GM21367 (cell line): ENCODE results near the gene IRAK2.

Experiments
- ATAC-seq: cut with Tn5 transposase; IDR thresholded peaks from one replicate; pipeline ENCODE4 v1.9.1; 2021; ENCODE audit not compliant: unreplicated experiment

Gene IRAK2

GRCh38 chr3:10223676-10224639 lies 59.2 kb downstream of the IRAK2 start:
- ATAC-seq = peak; percentile 58

DNA sequence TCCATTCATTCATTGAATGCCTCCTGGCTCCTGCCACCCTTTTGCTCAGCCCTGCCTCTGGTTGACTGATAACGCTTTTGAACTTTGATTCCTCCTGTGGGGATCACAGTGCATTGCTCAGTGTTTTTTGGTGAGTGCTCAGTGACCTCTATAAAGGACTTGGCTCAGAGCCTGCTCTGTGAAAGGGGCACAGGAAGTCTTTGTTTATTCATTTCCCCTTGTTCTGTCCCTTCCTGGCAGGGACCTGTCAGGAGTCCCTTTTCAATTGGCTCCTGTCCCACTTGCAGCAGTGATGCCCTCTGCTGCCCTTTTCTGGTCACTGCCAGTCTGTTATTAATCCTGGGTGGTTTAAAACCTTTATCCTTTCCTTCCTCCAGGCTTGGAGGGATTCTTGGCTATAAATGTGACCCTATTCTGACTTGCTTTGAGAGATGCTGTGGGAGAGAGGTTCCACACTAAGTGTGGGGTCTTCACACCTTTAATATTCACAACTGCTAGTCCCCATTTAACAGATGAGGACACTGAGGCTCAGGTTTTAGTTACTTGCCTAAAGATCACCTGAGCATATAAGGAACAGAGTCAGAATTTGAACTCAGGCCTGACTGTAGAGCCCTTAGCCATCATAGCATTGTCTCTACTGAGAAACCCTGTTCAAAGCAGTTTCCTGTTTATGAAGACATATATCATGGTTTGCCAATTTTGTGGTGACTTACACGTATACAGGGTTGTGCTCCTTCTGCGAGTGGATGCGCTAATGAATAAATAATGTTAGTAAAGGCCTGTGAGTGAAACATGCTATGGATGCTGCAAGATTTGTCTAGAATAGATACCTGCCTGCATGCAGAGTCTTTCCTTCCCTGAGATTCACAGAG lies 60.3 kb downstream of the IRAK2 start:
- ATAC-seq = no peak

- no peak for ATAC-seq
Observed at GRCh38 chr3:10226293-10226692, 61.6 kb downstream of the IRAK2 start.

GRCh38 chr3:10228248-10228950 lies 63.7 kb downstream of the IRAK2 start:
- no peak for ATAC-seq

GRCh38 chr3:10229576-10229975 lies 64.9 kb downstream of the IRAK2 start:
- no peak for ATAC-seq

GRCh38 chr3:10232137-10232536 lies 67.4 kb downstream of the IRAK2 start:
- no peak for ATAC-seq

DNA sequence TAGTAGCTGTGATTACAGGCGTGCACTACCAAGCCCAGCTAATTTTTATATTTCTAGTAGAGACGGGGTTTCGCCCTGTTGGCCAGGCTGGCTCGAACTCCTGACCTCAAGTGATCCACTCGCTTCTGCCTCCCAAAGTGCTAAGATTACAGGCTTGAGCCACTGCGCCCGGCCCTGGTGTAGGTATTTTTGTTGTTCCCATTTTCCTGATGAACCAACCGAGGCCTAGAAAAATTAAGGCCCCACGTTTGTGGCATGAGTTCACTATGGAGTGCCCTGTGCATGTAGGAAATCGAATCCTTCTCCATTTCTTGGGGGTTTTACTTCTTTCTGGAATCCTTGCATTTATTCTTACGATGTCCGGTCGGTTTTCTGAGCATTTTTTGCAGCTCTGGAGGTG lies 69.3 kb downstream of the IRAK2 start:
- no peak for ATAC-seq

GRCh38 chr3:10234526-10235230 lies 70.0 kb downstream of the IRAK2 start:
- ATAC-seq = no peak

- no peak for ATAC-seq
Observed at GRCh38 chr3:10235551-10235950, 70.8 kb downstream of the IRAK2 start.

DNA sequence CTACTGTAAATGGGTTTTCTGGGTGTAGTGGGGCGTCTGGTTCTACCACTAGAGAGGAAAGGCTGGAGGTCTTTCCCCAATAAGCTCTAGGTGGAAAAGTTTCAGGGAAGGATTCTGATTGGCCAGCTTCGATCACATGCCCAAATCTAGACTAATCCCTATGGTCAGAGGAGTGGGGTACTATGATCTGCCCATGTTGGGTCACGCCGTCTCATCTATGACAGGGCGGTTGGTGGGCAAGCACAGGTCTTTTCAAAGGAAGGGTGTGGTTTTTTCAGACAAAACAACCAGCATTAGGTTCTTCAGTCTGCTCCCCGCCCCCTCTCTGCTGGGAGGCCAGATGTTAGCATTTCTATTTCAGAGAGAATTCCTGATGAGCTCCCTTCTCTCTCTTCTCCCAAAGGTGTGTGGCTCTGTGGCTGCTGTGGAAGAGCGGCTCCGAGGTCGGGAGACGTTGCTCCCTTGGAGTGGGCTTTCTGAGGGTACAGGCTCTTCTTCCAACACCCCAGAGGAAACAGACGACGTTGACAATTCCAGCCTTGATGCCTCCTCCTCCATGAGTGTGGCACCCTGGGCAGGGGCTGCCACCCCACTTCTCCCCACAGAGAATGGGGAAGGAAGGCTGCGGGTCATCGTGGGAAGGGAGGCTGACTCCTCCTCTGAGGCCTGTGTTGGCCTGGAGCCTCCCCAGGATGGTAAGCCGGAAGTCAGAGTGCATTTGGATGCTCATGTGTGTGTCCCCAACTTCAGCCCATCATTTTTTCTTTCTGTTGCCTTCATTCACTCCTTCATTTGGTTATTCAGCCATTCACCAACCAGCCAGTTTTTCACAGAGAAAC lies 73.8 kb downstream of the IRAK2 start:
- no peak for ATAC-seq

DNA sequence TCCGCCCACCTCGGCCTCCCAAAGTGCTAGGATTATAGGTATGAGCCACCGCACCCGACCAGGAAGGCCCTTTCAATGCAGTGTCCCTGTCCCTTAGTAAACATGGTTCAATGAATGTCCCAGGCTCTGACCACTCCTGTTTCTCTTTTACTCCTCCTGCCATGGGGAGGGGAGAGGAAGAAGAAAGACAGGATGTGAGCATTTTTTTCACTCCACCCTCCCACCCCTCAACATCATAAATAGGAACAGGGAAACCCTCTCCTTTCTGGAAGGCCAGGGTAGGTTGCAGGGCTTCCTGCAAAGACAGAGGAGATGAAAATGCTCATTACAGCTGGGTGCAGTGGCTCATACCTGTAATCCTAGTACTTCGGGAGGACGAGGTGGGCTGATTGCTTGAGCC lies 76.1 kb downstream of the IRAK2 start:
- no peak for ATAC-seq

- no peak for ATAC-seq
Observed at GRCh38 chr3:10242182-10243065, 77.7 kb downstream of the IRAK2 start.

DNA sequence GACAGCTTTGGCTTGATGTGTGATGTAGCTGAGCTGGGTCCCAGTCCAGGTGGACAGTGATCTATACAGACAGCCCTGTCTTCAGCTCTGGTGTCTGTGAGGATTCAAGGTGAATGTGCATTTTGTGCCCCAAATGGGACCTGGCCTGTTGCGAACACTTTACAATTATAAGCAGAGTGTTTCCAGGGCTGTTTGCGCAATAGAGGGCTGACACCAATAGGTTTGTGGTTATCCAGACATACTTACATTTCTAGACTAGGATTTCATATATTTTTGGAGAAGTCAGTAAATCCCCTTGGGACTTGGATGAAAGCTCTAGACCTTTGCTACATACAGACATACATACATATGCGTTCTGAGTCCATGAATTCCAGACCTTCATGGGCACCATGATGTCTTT lies 79.3 kb downstream of the IRAK2 start:
- ATAC-seq = no peak

GRCh38 chr3:10245081-10245712 lies 80.5 kb downstream of the IRAK2 start:
- ATAC-seq = no peak

- no peak for ATAC-seq
Observed at GRCh38 chr3:10247679-10248183, 83.0 kb downstream of the IRAK2 start.

DNA sequence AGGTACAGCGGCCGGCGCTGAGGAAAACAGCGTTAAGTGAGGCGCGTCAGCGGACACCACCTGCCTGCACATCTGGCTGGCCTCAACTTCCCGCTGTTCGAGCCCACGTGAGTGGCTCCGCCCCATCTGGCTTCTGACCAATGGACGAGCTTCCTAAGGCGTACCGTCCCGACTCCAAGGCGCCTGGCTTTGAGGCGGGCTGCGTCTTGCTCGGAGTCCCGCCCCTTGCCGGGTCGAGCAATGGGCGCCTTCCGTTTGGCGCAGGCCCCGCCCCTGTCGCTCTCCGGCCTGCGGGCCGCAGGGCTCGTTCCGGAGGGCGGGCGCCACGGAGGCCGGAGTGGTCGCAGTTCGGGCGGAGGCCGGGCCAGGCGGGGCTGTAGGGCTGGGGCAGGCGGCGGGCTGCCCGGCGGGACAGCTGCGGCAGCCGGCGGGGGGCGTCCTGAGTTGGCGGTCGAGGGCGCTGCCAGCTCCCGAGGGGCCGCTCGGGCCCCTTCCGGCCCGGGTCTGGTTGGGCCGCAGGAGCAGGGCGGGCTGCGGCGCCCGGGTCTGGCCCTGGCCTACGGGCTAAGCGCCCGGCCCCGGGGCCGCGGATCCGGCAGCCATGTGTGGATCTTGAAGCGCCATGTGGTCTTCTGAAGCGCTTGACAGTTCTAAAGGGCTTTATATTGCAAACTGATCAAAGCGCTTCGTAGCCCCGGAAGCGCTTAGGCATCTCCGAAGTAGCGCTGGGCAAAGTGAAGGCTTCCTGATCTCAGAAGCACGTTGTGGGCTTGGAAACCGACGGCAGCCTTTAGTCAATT lies 83.7 kb downstream of the IRAK2 start, which contains the start of gene TATDN2:
TSS of gene TATDN2 (plus strand) at position 276 of the 800 bp plus-strand sequence. CDS start 742 bp downstream, outside the sequence.
- ATAC-seq = peak; percentile 90
